GM08714 (cell line): Measurements from ENCODE around the gene SNORC.

Experiments used
- H3K4me3 ChIP-seq: fragments of 200-500 bp; sonication (Bioruptor generic); 2 replicates; pipeline ENCODE4 v1.5.1; 2014; ENCODE audit warnings: mild to moderate bottlenecking, low read length, inconsistent platforms
- ZNF274 ChIP-seq: IDR thresholded peaks from 2 replicates; pipeline ENCODE4 v1.6.1; 2012; ENCODE audit warnings: mild to moderate bottlenecking, low read depth, low read length

Gene SNORC

GRCh38 chr2:232883116-232883721 is 13.2 kb downstream of the SNORC start:
- TF ChIP-seq ZNF274: no peak
- no peak overlapping the region for H3K4me3 ChIP-seq

- no peak for TF ChIP-seq ZNF274
- H3K4me3 ChIP-seq: no peak overlapping the region
Measured at GRCh38 chr2:232884001-232884421, 13.9 kb downstream of the SNORC start.

- TF ChIP-seq ZNF274: no peak
- H3K4me3 ChIP-seq: no peak overlapping the region
Measured at GRCh38 chr2:232884549-232885263, 14.6 kb downstream of the SNORC start.

- TF ChIP-seq ZNF274: no peak
- no peak overlapping the region for H3K4me3 ChIP-seq
Measured at GRCh38 chr2:232885264-232885961, 15.3 kb downstream of the SNORC start.

GRCh38 chr2:232886176-232886575 is 16.1 kb downstream of the SNORC start:
- no peak for TF ChIP-seq ZNF274
- H3K4me3 ChIP-seq: no peak overlapping the region

- no peak for TF ChIP-seq ZNF274
- no peak overlapping the region for H3K4me3 ChIP-seq
Measured at GRCh38 chr2:232886632-232887031, 16.6 kb downstream of the SNORC start.

- no peak overlapping the region for H3K4me3 ChIP-seq
- TF ChIP-seq ZNF274: no peak
Measured at GRCh38 chr2:232887171-232887850, 17.2 kb downstream of the SNORC start.

GRCh38 chr2:232888099-232888836 is 18.2 kb downstream of the SNORC start:
- H3K4me3 ChIP-seq: no peak overlapping the region

GRCh38 chr2:232888839-232889529 is 18.9 kb downstream of the SNORC start:
- no peak for TF ChIP-seq ZNF274
- H3K4me3 ChIP-seq: no peak overlapping the region

More at GRCh38 chr2:232888099-232888836, 18.2 kb downstream of the SNORC start:
- TF ChIP-seq ZNF274: no peak

- no peak for TF ChIP-seq ZNF274
- H3K4me3 ChIP-seq: no peak overlapping the region
Measured at GRCh38 chr2:232889876-232890401, 19.9 kb downstream of the SNORC start.

GRCh38 chr2:232890536-232890895 is 20.5 kb downstream of the SNORC start:
- H3K4me3 ChIP-seq: no peak overlapping the region
- no peak for TF ChIP-seq ZNF274

GRCh38 chr2:232890896-232891601 is 21.0 kb downstream of the SNORC start:
- H3K4me3 ChIP-seq: no peak overlapping the region
- no peak for TF ChIP-seq ZNF274
